Parathyroid adenoma (tissue), 2 donors: ENCODE measurements around the gene NRAS.

ENCODE experiments used
- H2AFZ ChIP-seq: fragments of 300-600 bp; sonication (generic); one replicate; pipeline ENCODE4 v1.7.0; 2017; ENCODE audit warnings: antibody characterized with exemption, mild to moderate bottlenecking
- H3K27ac ChIP-seq: fragments of 300-600 bp; sonication (generic); one replicate; pipeline ENCODE4 v1.7.0; 2017
- H3K27me3 ChIP-seq: fragments of 300-600 bp; sonication (generic); one replicate; pipeline ENCODE4 v1.7.0; 2017; ENCODE audit warnings: low read length; ENCODE audit not compliant: control insufficient read depth, insufficient read depth
- H3K36me3 ChIP-seq: fragments of 300-600 bp; sonication (generic); one replicate; pipeline ENCODE4 v1.7.0; 2017; ENCODE audit warnings: low read length; ENCODE audit not compliant: control insufficient read depth, insufficient read depth
- H3K4me1 ChIP-seq: fragments of 300-600 bp; sonication (generic); one replicate; pipeline ENCODE4 v1.7.0; 2017; ENCODE audit warnings: control low read depth
- H3K4me2 ChIP-seq: fragments of 300-600 bp; sonication (generic); one replicate; pipeline ENCODE4 v1.7.0; 2017; ENCODE audit warnings: low read length
- H3K4me3 ChIP-seq: fragments of 300-600 bp; sonication (generic); one replicate; pipeline ENCODE4 v1.7.0; 2017; ENCODE audit warnings: low read depth, low read length
- H3K79me2 ChIP-seq: fragments of 300-600 bp; sonication (generic); one replicate; pipeline ENCODE4 v1.7.0; 2017; ENCODE audit warnings: control low read depth
- H3K9ac ChIP-seq: fragments of 300-600 bp; sonication (generic); one replicate; pipeline ENCODE4 v1.7.0; 2017; ENCODE audit warnings: mild to moderate bottlenecking
- H3K9me3 ChIP-seq: fragments of 300-600 bp; sonication (generic); one replicate; pipeline ENCODE4 v1.7.0; 2017; ENCODE audit warnings: low read length; ENCODE audit not compliant: control insufficient read depth
- TF ChIP-seq, protein P1 (sequence below): fragments of 300-600 bp; sonication (generic); IDR thresholded peaks from one replicate; pipeline ENCODE4 v1.7.0; 2017; ENCODE audit warnings: antibody characterized with exemption, mild to moderate bottlenecking
- donor health status: primary hyperparathyroidism.

NRAS gene

GRCh38 chr1:114660238-114660637 is 56.3 kb downstream of the NRAS start:
- Histone ChIP-seq H3K4me1 (no peaks in the 10 kb centered on the region), H2AFZ (no peak overlapping the region), H3K36me3 (no peaks in the 10 kb centered on the region), H3K27me3 (no peaks in the 10 kb centered on the region), H3K79me2 (no peaks in the 10 kb centered on the region), H3K9me3 (no peaks in the 10 kb centered on the region), H3K27ac (no peak overlapping the region), H3K4me2 (no peak overlapping the region), H3K4me3 (no peak overlapping the region), H3K9ac (no peak overlapping the region)
- TF ChIP-seq, protein P1, sequence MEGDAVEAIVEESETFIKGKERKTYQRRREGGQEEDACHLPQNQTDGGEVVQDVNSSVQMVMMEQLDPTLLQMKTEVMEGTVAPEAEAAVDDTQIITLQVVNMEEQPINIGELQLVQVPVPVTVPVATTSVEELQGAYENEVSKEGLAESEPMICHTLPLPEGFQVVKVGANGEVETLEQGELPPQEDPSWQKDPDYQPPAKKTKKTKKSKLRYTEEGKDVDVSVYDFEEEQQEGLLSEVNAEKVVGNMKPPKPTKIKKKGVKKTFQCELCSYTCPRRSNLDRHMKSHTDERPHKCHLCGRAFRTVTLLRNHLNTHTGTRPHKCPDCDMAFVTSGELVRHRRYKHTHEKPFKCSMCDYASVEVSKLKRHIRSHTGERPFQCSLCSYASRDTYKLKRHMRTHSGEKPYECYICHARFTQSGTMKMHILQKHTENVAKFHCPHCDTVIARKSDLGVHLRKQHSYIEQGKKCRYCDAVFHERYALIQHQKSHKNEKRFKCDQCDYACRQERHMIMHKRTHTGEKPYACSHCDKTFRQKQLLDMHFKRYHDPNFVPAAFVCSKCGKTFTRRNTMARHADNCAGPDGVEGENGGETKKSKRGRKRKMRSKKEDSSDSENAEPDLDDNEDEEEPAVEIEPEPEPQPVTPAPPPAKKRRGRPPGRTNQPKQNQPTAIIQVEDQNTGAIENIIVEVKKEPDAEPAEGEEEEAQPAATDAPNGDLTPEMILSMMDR, result no peak
